ENCODE measurements around the gene BSCL2.

Gene BSCL2

DNA sequence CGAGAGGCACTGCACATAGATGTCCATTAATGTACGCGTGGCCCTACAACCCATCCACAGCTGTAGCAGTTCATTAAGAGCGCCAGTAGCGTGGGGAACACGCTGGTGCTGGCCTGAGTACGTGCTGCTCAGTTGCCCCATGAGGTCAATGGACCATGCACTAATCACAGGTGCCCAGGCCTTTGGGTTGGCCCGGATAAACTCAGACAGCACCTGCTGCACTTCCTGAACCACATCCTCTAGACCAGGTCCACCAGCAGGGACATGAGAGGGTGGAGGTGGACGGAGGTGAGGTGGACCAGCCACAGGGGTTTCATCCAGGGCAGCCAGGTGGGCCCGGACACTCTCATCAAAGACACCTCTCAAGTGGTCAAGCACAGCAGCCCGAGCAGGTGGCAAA, 57.7 kb downstream of the BSCL2 start:
- Histone ChIP-seq H2AFZ (ENCODE audit: low read depth) (no peak overlapping the region), H3K36me3 (ENCODE audit: insufficient read depth) (no peaks in the 10 kb centered on the region), H3K27ac (no peak overlapping the region), H3K9ac (no peak overlapping the region), H3K79me2 (ENCODE audit: insufficient read depth, low read depth) (peaks cover 48% of the 10 kb centered on the region), H3K4me2 (no peak overlapping the region), H4K20me1 (ENCODE audit: insufficient read depth) (no peaks in the 10 kb centered on the region), H3K4me1 (ENCODE audit: low read depth, poor library complexity, severe bottlenecking) (peaks cover 40% of the 10 kb centered on the region), H3K4me3 (IDR thresholded peaks at IDR 0.05; ENCODE audit: insufficient read depth, low read depth, low read length) (no peak overlapping the region), H3K27me3 (ENCODE audit: insufficient read depth, low read depth) (no peaks in the 10 kb centered on the region)
- no peak for TF ChIP-seq CTCF (conservative IDR thresholded peaks at IDR 0.05; ENCODE audit: low read depth, low read length)

- Histone ChIP-seq H2AFZ (ENCODE audit: low read depth) (no peak overlapping the region), H3K4me1 (ENCODE audit: low read depth, poor library complexity, severe bottlenecking) (peaks cover 43% of the 10 kb centered on the region), H3K27me3 (ENCODE audit: insufficient read depth, low read depth) (no peaks in the 10 kb centered on the region), H3K79me2 (ENCODE audit: insufficient read depth, low read depth) (peaks cover 53% of the 10 kb centered on the region), H3K4me2 (no peak overlapping the region), H4K20me1 (ENCODE audit: insufficient read depth) (no peaks in the 10 kb centered on the region), H3K4me3 (IDR thresholded peaks at IDR 0.05; ENCODE audit: insufficient read depth, low read depth, low read length) (no peak overlapping the region), H3K9ac (no peak overlapping the region), H3K36me3 (ENCODE audit: insufficient read depth) (no peaks in the 10 kb centered on the region), H3K27ac (no peak overlapping the region)
- TF ChIP-seq CTCF (conservative IDR thresholded peaks at IDR 0.05; ENCODE audit: low read depth, low read length), result no peak
Observed at GRCh38 chr11:62648967-62649364, 58.3 kb downstream of the BSCL2 start.

DNA sequence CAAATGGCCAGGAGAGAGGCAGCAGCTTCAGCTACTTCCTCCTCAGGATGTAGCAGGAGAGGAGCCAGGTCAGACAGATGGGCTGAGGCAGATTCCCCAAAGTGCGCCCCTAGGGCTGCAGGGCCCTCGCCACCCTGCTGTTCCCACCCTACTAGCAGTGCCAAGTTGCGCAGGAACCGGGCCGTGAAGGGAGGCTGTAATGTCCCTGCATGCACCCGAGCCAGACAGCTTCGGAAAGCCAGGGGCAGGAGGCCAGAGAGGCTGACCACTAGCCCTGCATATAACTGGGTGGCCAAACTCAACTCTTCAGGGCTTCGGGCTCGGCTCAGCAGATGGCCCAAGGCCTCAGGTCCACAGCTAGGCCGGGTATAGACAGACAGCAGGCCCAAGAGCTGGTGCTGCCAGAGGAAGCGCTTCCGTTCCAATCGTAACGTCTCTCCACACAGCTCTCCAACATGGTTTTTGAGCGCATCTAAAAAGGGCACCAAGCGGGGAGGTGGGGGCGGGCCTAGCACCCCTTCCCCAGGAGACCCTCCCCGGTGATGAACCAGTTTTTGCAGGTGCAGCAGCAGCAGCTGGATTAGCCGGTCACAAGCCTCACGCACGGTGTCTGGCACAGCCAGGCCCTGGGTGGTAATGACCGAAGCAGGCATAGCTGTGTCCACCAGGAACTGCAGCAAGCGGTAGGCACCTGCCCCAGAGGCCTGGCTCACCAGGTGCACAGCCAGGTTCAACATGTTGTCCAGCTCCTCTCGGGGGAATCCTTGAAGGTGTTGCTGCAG, 58.8 kb downstream of the BSCL2 start:
- Histone ChIP-seq H2AFZ (ENCODE audit: low read depth) (no peak overlapping the region), H3K36me3 (ENCODE audit: insufficient read depth) (no peaks in the 10 kb centered on the region)

GRCh38 chr11:62647609-62648005, 59.6 kb downstream of the BSCL2 start:
- no peak overlapping the region for H3K4me2 ChIP-seq
- peaks cover 62% of the 10 kb centered on the region for H3K79me2 ChIP-seq (ENCODE audit: insufficient read depth, low read depth)
- H3K36me3 ChIP-seq (ENCODE audit: insufficient read depth), result peaks cover 5% of the 10 kb centered on the region; the same call in 1 of the 2 replicates
- no peak overlapping the region for H3K4me3 ChIP-seq (IDR thresholded peaks at IDR 0.05; ENCODE audit: insufficient read depth, low read depth, low read length)
- no peak overlapping the region for H3K27ac ChIP-seq
- no peaks in the 10 kb centered on the region for H4K20me1 ChIP-seq (ENCODE audit: insufficient read depth)
- no peak overlapping the region for H2AFZ ChIP-seq (ENCODE audit: low read depth)
- no peak overlapping the region for H3K9ac ChIP-seq
- TF ChIP-seq CTCF (conservative IDR thresholded peaks at IDR 0.05; ENCODE audit: low read depth, low read length), result no peak
- H3K27me3 ChIP-seq (ENCODE audit: insufficient read depth, low read depth), result no peaks in the 10 kb centered on the region
- H3K4me1 ChIP-seq (ENCODE audit: low read depth, poor library complexity, severe bottlenecking), result peaks cover 47% of the 10 kb centered on the region

More for the DNA sequence above, 58.8 kb downstream of the BSCL2 start:
- H3K4me1 ChIP-seq (ENCODE audit: low read depth, poor library complexity, severe bottlenecking), result peaks cover 42% of the 10 kb centered on the region
- no peak overlapping the region for H3K9ac ChIP-seq
- H3K79me2 ChIP-seq (ENCODE audit: insufficient read depth, low read depth), result peaks cover 59% of the 10 kb centered on the region
- no peak overlapping the region for H3K27ac ChIP-seq
- no peaks in the 10 kb centered on the region for H4K20me1 ChIP-seq (ENCODE audit: insufficient read depth)
- H3K4me3 ChIP-seq (IDR thresholded peaks at IDR 0.05; ENCODE audit: insufficient read depth, low read depth, low read length), result no peak overlapping the region
- H3K27me3 ChIP-seq (ENCODE audit: insufficient read depth, low read depth), result no peaks in the 10 kb centered on the region
- H3K4me2 ChIP-seq, result no peak overlapping the region
- TF ChIP-seq CTCF (conservative IDR thresholded peaks at IDR 0.05; ENCODE audit: low read depth, low read length), result no peak
